ENCODE data around the gene TEX2.
"Not testable (repeated sequence)": the region's sequence is repeated elsewhere in the genome, so short reads cannot be mapped to it uniquely, and the experiment has no call there.

The TEX2 gene

DNA sequence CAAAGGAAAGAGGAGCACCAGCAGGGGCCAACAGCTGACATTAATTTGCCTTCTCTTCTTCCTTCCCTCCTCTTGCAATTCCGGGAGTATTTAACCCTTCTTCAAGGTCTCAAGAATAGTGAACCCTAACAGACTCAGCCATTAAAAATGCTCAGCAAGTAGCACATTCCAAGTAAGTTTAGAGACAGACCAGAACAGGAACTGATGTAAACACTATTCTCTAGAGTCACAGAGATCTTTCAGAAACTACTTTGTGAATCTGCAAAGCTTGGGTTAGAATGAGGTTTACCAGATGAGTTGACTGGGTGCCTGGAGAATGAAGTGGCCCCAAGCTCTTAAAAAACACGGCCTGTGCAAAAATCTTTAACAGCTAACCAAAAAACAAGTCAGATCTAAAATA, 50.9 kb downstream of the TEX2 start:
- no peak for DNase-seq

DNA sequence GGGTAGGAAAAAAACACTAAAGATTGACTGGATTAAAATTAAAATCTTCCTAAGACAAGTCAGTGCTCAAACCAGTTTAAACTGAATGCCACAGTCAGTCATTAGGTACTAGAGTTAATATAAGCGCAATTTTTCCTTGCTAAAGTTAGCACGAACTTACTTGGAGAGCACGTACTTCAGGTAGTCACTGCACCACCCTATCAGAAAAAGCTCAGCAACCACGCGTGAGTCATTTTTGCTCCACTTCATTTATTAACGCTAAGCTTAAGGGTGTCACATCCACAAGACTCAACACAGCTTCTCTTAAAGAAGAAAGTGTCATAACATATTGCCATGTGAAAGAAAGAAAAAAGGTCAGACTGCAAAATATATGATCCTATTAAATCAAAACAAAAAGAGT, 53.1 kb downstream of the TEX2 start:
- DNase-seq: no peak

DNA sequence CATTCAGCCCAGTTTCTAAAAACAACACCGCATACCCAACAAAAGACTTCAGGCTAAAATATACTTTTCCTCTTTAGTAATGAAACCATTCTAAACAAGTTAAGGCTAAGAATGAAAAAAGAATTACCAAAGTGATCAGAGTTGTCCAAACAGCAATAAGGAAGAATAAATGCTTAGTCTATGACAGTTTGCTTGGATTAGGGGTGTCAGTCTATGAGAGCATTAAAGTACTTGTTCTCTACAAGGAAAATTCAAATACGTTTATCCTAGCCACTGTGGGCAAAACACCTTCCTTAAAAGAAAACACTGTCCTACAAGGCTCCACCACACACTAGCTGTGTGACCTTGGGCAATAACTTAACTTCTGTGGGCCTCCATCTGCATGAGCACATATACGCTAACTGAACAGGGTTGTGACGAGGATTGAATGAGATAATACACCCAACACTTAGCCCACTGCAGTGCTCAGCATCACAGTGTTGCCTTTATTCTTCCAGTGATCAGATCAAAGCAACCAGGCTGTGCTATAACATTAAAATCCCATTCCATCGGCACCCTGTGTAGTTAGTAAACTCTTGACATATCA, 53.6 kb downstream of the TEX2 start:
- no peak for DNase-seq

DNA sequence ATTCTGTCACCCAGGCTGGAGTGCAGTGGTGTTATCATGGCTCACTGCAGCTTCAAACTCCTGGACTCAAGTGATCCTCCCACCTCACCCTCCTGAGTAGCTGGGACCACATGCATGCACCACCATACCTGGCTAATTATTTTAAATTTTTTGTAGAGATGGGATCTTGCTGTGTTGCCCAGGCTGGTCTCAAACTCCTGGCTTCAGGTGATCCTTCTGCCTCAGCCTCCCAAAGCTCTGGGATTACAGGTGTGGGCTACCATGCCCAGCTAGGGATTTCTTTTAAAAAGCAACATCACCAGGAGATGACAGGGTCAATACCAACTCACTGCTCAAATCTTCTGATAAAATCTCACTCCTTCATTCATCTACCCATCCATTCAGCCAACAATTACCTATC, 54.4 kb downstream of the TEX2 start:
- not testable (repeated sequence) for DNase-seq

DNA sequence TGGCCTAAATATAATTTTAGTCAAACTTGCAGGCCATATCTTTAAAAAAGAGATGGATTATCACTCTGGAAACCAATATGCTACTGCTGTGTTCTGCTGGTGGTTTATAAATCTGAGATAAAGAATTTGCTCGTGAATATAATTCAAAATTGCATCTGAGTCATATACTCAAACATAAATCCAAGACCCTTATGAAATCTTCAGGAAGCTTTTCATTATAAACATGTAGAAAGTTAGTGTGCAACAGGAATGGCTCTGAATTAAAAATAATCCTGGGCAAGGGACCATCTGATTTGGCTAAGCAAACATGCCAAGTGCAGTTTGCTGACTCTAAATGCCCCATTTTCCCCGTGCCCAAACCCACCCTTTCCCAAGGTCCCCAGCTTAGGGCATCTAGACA, 57.3 kb downstream of the TEX2 start:
- no peak for DNase-seq

DNA sequence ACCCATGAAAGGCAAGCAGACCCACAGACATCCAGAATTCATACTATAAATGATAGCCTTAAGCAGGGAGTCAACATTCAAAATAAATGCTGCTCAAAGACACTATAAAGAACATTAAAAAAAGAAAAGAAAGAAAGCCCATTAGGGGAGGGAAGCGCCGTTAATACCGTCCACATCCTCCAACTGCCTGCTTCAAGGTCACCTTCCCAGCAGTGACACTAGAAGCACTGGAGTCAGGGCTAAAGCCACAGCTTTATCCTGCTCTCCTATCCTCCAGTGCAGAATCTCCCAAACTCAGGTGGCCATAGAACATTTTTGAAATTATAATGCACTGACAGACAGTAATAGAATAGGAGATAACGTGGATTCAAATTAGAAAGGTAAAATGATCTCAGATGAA, 59.4 kb downstream of the TEX2 start:
- DNase-seq: no peak

DNA sequence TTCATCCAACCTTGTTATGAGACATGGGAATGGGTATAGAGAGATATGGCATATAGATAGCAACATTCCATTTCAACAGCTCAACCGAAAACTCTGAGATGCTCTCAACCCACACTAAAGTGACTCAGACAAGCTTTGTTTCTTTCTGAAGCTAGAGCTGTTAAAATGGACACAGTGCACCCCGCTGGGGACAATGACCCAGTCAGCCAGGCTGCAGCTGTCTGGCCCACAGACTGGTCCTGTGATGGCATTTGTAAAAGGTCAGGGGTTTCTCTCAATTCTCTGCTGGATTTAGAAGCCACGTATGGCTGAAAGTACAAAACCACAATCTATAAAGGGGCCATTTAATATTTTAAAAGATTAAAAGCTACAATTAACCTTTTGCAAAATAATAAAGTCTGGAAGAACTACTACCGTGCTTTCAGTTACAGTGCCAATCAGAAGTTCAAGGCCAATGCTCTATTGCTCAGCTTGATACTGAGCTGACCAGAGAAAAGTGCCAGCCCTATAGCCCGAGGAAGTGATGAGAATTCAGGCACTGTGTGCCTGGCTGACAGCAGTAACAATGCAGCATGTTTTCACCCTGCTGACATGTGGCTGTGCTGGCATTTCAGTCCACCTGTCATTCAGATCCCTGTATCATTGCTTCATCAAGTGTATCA, 60.2 kb downstream of the TEX2 start:
- DNase-seq: no peak

DNA sequence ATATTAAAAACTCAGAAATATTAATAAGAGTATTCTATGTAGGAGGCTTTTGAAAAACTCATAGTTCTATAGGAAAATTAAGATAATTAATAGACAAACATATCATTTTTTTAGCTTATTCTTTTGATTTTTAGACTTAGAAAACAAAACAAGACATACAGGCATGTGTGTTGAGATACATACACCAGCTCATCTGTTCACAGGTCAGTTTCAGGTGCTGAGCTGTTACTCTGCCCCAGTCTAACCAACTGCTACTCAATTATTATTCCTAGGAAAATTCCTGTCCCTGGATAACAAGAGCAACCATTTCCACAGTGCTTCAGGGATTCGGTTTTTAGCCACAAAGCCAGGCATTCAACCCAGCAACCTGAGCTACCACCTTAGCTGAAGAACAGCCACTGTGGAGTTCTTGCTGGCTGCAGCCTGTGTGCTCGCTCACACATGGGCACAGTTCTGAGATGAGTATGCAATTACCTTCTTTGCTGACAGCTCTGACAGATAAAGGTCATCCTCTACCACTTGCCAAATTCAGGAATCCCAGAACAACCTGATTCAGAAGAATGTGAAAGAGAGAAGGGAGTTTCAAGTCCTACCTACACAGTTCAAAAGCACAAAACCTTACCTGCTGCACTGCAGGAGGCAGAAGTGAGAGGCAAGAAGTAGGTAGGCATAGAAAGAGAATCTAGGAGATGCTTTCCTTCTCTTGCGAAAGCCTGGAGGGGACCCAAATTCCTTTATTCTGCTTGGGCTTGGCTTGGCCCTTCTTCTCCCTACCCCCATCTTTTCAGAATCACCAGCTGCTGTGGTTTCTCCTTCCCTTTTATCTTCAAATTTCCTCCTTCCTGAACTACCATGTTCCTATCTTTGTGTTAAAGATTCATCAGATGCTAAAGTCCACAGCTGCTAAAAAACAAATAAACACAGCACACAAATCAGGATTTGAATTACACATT, 62.7 kb downstream of the TEX2 start:
- DNase-seq: no peak

DNA sequence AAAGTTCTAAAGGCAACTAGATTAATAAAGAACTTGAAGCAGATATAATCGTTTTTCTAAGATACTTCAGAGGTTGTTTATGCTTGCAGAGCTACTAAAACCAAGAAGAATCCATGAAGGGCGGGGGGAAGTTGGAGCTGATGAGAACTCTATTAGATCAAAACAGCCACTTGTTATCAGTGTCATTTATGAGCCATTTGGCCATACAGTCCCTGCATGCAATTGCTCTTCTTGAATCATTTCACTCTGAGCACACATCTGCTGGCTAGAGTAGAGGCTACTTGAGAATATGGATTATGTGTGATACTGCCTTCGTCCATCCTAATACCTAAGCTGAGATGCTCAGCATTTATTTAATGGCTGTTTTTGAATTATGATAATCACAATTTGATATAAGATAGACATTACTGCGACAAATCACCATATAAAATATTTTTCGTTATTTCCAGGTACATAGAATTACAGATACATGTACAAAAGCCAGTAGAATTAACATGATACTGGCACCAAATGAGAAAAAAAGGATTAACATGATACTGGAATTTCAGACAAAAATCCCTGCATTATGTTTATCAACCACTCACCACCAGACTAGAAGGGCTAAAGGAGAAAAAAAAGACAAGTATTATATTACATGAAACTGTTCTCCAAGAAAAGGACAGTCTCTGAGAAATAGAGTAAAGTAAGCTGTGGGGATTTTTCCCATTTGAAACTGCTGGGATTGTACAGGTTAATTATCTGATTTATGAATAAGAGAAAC, 64.5 kb downstream of the TEX2 start:
- no peak for DNase-seq

DNA sequence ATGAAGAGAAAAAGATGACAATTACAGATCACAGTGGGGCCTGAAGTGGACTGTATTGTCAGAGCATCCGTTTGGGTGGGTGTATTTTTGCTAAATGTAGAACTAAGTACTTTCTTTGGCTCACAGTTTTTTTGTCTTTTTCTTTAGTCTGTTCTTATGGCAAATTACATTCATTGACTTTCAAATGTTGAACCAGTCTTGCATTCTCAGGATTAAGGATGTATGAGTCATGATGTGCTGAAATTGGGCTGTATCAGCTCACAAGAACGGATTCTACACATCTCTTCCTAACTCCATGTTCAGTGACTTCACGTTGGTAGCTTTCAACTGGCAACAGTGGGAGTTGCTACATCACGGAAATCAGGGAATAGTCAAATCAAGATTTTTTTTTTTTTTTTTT, 66.5 kb downstream of the TEX2 start:
- no peak for DNase-seq

DNA sequence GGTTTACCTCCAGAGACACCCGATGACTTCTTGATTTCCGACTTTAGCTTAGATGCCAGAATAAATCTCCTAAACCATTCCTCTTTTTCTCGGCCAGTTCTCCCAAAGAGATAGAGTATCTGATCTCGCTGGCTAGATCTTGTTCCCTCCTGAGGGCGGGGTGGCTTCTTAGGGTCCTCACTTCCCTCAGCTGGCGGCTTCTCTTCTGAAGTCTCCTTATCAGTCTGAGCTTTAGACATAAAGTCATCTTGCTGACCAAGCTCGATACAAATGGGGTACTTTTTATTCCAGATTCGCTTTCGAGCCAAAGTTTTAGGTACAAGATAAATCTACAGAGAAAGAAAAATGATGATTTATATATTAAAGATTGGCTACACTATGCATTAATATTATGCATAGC, 69.5 kb downstream of the TEX2 start:
- no peak for DNase-seq

DNA sequence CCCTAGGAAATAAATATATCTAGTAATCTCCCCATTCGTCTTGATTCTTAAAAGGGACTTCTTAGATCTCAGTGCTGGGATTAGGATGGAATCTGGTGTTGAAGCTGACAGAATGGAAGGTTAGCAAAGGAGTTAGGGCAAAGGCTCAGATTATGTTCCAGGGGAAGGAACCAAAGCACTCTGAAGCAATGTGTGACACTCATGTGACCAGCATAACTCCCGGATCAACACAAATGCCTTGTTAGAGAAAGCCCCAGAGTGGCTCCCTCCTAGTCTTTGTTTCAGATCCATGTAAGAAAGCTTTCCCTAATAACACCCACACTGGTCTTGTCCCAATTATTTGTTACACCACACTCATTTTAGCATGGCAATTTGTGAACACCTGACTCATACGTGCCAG, 70.5 kb downstream of the TEX2 start:
- no peak for DNase-seq

DNA sequence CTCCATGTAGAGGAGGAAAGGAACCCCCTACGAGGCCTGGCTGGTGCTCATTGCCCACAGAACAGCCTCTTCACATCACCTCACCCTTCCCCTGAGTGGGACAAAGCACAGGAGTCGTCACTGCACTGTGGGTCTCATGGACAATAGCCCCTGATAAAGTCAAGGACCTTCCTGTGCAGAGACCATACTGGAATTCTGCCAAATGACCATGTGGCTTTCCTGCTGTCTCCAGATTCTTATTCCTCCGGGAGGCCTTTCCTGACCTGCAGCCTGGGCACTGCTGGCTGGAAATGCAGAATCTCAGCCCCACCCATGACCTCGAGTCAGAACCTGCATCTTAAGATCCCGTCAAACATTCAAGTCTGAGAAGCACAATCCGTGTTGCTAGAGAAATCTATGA, 72.6 kb downstream of the TEX2 start:
- DNase-seq: no peak

DNA sequence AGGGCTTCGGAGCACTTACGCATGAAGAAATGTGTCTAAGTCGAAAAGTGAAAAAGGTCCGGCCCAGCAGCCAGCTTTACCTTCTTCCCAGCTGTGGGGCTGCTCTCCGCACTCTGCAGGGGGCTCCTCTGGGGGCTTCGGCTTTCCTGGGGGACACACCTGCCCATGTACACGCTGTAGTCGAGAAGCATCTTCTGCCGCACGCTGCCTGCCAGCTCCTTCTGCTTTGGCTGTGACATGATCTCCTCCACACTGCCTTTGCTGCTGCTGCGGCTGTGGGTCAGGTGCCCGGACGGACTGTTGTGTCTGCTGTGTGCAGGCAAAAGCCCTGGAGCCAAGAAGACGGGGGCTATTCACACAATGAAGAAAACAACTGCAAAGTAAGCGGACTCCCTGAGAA, 75.0 kb downstream of the TEX2 start:
- DNase-seq: no peak

DNA sequence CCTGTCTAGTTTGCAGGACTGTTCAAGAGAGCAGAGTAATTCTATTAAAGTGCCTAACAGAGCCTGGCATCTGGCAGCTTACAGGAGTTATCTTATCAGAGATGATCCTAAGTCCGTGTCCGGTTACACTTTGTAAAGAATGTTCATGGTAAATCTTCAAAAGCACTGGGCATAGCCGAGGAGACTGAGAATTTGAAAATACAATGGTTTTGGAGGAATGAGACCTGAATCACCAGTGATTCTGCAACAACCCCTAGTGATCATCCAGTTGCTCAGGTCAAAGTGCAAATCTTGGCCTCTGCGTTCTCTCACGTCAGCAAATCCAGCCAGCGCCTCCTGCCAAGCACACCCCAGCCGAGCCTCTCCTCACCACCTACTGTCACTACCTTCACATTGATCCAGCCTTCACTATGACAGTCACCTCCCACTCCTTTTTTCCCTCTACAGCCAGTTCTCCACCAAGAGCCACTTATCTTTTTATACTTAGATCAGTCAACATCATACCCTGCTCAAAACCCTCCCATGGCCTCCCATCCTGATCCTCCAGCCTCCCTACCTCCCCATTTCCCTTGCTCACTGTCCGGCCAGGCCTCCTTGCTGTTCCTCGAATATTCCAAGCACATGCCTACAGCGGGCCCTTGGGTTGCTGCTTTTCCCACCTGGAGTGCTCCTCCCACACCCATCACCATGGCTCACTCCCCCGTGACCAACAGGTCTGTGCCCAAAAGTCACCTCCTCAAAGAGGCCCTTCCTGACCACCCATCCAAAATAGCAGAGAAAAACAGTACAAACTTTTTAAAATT, 75.8 kb downstream of the TEX2 start:
- DNase-seq: no peak

DNA sequence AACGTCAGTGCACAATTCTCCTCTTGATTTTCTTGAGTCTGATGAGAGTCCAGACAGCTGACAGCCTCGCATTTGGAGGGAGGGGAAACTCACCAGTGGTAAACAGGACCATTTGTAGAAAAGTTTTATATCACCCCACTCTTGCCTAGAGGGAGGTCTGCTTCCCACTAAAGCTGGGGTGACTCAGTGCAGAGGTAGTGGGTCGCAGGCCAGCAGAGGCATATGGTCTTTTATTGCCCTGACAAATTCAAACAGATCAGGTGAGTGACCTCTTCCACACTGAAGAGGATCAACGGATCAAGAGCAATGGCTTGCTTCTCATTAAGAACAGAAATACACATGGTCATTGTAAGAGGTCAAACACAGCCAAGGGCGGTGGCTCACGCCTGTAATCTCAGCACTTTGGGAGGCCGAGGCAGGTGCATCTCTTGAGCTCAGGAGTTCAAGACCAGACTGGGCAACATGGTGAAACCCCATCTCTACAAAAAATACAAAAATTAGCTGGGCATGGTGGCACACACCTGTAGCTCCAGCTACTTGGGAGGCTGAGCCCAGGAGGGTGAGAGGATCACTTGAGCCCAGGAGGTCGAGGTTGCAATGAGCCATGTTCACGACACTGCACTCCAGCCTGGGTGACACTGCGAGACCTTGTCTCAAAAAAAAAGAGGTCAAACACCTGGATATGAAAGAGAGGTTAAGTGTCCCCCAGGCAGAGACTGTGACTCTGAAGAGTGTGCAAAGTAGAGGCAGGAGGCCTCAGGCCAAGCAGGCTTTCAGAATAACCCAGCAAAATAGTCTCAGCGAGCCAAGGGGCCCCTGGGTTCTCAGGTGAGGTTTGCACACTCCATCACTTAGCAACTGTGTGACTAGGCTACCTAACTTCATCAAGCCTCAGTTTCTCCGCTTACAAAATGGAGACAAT, 76.6 kb downstream of the TEX2 start:
- no peak for DNase-seq

DNA sequence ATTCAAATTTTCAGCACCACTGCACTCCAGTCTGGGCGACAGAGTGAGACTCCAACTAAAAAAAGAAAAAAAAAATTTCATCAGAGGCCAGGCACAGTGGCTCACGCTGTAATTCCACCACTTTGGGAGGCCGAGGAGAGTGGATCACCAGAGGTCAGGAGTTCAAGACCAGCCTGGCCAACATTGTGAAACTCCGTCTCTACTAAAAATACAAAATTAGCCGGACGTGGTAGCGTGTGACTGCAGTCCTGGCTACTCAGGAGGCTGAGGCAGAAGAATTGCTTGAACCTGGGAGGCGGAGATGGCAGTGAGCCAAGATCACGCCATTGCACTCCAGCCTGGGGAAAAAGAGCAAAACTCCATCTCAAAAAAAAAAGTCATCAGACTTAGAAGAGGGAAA, 77.5 kb downstream of the TEX2 start:
- not testable (repeated sequence) for DNase-seq

DNA sequence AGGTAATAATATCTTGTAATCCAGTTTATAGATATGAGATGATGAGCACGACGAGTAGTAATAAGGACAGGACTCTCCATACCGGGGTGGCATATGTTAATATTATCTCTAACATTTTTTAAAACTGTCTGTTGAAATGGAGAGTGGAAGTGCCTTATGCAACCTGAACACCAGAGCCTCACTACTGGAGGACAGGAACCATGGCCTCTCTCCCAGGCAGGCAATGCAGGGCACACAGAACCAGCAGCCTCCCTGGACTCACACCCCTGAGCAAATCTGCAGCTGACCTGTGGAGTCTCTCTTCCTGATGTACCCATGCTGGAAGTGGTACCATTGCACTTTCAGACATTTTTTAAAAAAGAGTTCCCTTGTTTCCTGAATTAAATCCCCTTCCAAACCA, 78.0 kb downstream of the TEX2 start:
- no peak for DNase-seq

DNA sequence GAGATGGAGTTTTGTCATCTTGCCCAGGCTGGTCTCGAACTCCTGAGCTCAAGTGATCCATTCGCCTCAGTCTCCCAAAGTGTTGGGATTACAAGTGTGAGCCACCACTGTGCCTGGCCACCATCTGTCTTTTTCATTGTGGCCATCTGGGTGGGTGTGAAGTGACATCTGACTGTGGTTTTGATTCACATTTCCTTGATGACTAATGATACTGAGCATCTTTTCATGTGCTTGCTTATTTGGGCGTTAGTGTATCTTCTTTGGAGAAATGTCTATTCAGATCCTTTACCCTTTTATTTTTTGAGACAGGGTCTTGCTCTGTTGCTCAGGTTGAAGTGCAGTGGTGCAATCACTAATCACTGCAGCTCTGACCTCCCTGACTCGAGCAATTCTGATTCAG, 79.2 kb downstream of the TEX2 start:
- DNase-seq: no peak

DNA sequence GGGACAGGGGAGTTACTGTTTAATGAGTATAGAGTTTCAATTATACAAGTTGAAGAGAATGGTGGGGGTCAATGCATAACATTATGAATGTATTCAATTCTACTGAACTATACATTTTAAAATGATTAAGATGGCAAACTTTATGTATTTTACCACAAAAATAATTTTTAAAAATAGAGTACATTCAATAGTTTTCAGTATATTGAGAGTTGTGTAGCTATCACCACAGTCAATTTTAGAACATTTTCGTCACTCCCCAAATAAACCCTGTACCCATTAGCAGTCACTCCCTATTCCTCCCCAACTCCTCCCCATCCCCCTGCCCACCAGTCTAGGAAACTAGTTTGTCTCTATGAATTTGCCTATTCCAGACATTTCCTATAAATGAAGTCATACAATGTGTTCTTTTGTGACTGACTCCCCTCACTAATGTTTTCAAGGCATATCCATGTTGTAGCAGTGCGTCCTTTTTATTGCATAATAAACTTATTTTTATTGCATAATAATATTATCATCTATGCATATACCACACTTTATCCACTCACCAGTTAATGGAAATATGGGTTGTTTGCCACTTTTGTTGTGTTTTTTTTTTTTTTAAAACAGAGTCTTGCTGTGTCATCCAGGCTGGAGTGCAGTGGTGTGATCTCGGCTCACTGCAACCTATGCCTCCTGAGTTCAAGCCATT, 80.6 kb downstream of the TEX2 start:
- DNase-seq: no peak

All from NCI-H2171 (cell line).